IMR-90 (cell line): ENCODE results near the gene ZNF772.

Source experiments
- BHLHE40 ChIP-seq: fragments of 150-350 bp; IDR thresholded peaks from 2 replicates; pipeline ENCODE4 v1.6.1; 2016; ENCODE audit warnings: mild to moderate bottlenecking, low read depth, low read length
- CEBPB ChIP-seq: IDR thresholded peaks from 2 replicates; pipeline ENCODE4 v1.6.1; 2012; ENCODE audit warnings: low read depth, low read length, improper control_type of control experiment
- CHD1 ChIP-seq: IDR thresholded peaks from 2 replicates; pipeline ENCODE4 v1.6.1; 2012; ENCODE audit warnings: low read depth, low read length, improper control_type of control experiment
- CTCF ChIP-seq: conservative IDR thresholded peaks from 2 replicates; pipeline ENCODE4 v1.5.1; 2012; ENCODE audit warnings: mild to moderate bottlenecking, low read depth, low read length, improper control_type of control experiment
- ELK1 ChIP-seq: fragments of 150-350 bp; IDR thresholded peaks from 2 replicates; pipeline ENCODE4 v1.6.1; 2016; ENCODE audit warnings: low read depth, mild to moderate bottlenecking, low read length, moderate library complexity, borderline replicate concordance
- FOS ChIP-seq: fragments of 150-350 bp; IDR thresholded peaks from 2 replicates; pipeline ENCODE4 v1.6.1; 2016; ENCODE audit warnings: low read depth, low read length
- MAZ ChIP-seq: IDR thresholded peaks from 2 replicates; pipeline ENCODE4 v1.6.1; 2012; ENCODE audit warnings: low read depth, mild to moderate bottlenecking, low read length, improper control_type of control experiment, moderate library complexity, borderline replicate concordance
- NFE2L2 ChIP-seq: fragments of 150-350 bp; IDR thresholded peaks from 2 replicates; pipeline ENCODE4 v1.6.1; 2016; ENCODE audit warnings: low read depth, mild to moderate bottlenecking, low read length
- POLR2A ChIP-seq: IDR thresholded peaks from 2 replicates; pipeline ENCODE4 v1.6.1; 2012; ENCODE audit warnings: mild to moderate bottlenecking, low read depth, low read length
- RCOR1 ChIP-seq: IDR thresholded peaks from 2 replicates; pipeline ENCODE4 v1.6.1; 2012; ENCODE audit warnings: mild to moderate bottlenecking, low read length, improper control_type of control experiment; ENCODE audit not compliant: insufficient replicate concordance
- RFX5 ChIP-seq: IDR thresholded peaks from 2 replicates; pipeline ENCODE4 v1.8.0; 2012; ENCODE audit warnings: low read depth, mild to moderate bottlenecking, low read length, moderate library complexity
- SMC3 ChIP-seq: fragments of 150-350 bp; IDR thresholded peaks from 2 replicates; pipeline ENCODE4 v1.6.1; 2016; ENCODE audit warnings: low read depth, mild to moderate bottlenecking, antibody characterized with exemption, low read length, moderate library complexity
- USF2 ChIP-seq: fragments of 150-350 bp; IDR thresholded peaks from 2 replicates; pipeline ENCODE4 v1.6.1; 2017; ENCODE audit warnings: mild to moderate bottlenecking, antibody characterized with exemption, low read length, low read depth

GRCh38 chr19:57473646-57474045 lies 3.7 kb downstream of the ZNF772 start:
- TF ChIP-seq CTCF, result no peak
- TF ChIP-seq NFE2L2, result no peak
- TF ChIP-seq BHLHE40, result no peak
- TF ChIP-seq CEBPB, result no peak
- TF ChIP-seq RCOR1, result no peak
- TF ChIP-seq FOS, result no peak
- TF ChIP-seq POLR2A, result no peak
- TF ChIP-seq SMC3, result no peak
- TF ChIP-seq RFX5, result no peak
- no peak for TF ChIP-seq CHD1
- TF ChIP-seq USF2, result no peak
- no peak for TF ChIP-seq ELK1
- no peak for TF ChIP-seq MAZ
